ENCODE results near the gene EFNB3.

Gene EFNB3, protein sequence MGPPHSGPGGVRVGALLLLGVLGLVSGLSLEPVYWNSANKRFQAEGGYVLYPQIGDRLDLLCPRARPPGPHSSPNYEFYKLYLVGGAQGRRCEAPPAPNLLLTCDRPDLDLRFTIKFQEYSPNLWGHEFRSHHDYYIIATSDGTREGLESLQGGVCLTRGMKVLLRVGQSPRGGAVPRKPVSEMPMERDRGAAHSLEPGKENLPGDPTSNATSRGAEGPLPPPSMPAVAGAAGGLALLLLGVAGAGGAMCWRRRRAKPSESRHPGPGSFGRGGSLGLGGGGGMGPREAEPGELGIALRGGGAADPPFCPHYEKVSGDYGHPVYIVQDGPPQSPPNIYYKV

DNA sequence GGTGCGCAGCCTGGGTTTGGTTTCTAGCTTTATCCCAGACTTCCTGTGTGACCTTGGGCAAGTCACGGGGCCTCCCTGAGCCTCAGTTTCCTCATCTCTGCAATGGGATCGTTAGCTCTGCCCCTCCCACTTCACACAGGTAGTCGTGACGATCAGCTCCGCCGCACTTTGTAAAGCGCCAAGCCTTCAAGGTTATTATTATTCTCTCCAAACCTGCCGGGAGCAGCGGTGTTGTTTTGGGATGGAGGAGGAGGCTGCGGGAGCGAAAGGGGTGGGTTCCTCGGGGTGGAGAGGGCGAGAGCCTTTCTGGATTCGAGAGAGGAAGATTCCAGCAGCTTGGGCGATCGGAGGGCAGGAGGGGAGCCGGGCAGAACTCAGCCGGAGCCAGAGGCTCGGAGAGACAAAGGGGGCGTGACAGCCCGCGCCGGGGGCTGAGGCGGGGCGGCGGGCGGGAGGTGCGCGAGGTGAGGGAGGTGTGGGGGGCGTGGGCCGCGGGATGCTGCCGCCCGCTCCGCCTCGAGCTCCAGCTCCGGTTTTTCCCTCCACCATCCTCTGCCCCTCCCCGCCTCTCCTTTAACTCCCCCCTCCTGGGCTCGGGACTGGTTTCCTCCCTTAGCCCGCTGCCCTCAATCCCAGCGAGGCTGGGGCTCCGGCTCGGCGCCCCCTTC, at the start of gene EFNB3:
TSS of gene EFNB3 (plus strand) at position 602 of the 668 bp plus-strand sequence. CDS start 397 bp downstream, outside the sequence.
- no peak for DNase-seq (ENCODE audit: low read depth in 2 of 2)

DNA sequence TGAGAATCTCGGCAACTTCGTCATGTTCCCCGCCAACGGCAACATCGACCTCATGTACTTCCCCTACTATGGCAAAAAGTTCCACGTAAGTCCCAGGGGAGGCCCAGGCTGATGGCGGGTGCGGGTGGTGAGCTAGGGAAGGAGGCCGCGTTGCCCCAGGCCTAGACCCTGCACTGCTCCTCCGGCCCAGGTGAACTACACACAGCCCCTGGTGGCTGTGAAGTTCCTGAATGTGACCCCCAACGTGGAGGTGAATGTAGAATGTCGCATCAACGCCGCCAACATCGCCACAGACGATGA, 49.5 kb upstream of the EFNB3 start:
- no peak for DNase-seq (ENCODE audit: low read depth in 2 of 2)

DNA sequence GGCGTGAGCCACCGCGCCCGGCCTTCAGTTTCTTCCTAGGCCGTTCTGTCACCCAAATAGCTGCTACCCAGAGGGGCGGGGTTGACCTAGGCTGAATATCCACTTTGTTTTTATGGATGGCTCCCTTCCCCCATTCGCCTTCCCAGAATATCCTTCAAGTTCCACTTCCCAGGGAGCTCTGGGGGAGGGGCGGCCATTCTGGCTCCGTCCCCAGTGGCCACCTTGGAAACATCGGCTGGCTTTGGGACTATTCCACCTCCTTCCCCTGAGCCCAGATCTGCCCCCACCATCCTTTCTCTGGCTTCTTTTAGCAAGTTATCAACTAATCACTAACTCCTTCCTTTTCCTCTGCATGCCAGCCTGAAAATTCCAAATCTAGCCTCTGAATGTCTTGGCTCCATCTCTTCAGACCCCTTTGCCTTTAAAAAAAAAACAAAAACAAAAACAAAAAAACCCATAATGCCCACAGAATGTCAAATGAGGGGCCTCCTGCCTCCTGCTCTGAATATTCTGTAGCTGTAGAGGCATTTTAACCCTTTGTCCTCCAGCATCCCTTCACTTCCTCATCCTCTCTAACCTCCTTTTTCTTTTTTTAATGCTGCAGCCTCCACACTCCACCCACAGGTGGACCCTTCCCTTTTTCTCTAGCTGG, 47.9 kb upstream of the EFNB3 start:
- no peak for DNase-seq (ENCODE audit: low read depth in 2 of 2)

DNA sequence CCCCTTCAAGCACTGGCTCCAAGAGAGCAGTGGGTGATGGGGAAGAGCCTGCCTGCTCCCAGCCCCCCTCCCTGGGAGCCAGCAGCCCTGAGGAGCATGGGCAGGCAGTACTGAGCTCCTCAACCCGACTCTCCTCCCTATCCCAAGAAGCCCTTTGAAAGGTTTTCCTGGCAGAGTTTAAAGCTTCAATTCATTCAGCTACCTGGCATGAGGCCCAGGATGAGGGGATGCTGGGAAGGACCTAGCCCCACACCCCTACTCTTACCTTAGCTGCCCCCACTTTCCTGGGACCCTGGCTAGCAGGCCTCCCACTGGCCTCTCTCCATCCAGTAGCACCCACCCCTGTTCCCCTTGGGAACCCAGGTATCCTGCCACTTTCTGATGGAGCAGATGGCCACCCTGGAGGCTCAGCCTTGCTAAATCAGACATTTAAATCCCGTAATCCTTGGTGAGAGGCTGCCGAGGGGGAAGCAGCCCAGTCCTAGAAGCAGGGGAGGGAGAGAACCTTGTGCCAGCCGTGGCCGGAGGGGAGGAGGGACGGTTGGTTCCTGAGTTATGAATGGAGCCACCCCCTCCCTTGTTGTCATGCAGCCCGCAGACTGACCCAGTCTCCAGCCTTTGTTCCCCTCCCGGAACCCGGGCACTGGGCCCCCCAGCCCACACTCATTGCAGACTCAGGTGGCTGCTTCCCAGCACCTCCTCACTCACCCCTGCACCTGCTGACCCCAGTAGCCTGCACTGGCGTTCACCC, 37.2 kb upstream of the EFNB3 start:
- no peak for DNase-seq (ENCODE audit: low read depth in 2 of 2)

DNA sequence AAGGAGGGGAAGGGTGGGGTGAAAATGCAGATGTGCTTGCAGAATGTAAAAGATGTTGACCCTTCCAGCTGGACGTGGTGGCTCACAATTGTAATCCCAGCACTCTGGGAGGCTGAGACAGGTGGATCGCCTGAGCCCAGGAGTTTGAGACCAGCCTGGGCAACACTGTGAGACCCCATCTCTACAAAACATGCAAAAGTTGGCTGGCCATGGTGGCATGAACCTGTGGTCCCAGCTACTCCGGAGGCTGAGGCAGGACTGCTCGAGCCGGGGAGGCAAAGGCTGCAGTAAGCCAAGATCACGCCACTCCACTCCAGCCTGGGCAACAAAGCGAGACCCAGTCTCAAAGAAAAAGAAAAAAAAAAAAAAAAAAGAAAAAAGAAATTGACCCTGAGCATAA, 36.5 kb upstream of the EFNB3 start:
- DNase-seq (ENCODE audit: low read depth in 2 of 2), result no peak

DNA sequence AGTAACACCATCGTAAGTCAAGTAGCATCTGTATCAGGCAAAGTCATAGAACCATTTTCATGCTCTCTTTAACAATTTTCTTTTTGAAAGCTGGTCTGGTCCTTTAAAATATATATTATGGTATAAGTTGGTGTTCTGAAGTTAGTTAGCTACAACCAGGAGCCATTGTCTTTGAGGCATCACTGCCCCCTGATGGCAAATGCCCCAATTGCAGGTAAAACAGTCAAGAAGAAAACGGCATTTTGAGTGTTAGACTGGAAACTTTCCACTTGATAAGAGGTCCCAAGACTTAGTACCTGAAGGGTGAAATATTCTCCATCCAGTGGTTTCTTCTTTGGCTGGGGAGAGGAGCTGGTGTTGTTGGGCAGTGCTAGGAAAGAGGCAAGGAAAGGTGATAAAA, 31.8 kb upstream of the EFNB3 start:
- DNase-seq (ENCODE audit: low read depth in 2 of 2), result no peak

DNA sequence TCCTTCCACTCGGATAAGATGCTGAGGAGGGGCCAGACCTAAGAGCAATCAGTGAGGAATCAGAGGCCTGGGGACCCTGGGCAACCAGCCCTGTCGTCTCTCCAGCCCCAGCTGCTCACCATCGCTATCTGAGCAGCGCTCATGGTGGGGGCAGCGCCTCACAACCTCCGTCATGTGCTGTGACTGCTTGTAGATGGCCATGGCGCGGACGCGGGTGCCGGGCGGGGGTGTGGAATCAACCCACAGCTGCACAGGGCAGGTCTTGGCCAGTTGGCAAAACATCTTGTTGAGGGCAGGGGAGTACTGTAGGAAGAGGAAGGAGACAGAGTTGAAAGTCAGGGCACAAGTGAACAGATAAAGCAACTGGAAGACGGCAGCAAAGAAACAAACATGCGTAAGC, 30.1 kb upstream of the EFNB3 start:
- no peak for DNase-seq (ENCODE audit: low read depth in 2 of 2)

DNA sequence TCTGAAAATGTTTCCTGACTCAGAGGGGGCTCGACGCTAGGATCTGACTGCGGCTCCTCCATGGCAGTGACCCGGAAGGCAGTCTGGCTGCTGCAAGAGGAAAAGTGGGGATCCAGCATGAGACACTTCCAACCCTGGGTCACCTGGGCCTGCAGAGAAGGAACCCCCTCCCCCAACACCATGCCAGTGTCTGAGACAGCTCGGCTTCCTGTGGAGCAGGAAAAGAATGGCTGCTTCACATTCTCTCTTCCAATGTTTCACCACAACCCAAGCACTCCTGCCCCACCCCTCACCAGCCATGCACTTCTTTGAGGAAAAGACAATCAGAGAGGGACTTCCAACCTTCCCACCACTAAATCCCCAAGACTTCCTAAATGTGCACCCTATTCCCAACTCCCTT, 28.5 kb upstream of the EFNB3 start:
- no peak for DNase-seq (ENCODE audit: low read depth in 2 of 2)

DNA sequence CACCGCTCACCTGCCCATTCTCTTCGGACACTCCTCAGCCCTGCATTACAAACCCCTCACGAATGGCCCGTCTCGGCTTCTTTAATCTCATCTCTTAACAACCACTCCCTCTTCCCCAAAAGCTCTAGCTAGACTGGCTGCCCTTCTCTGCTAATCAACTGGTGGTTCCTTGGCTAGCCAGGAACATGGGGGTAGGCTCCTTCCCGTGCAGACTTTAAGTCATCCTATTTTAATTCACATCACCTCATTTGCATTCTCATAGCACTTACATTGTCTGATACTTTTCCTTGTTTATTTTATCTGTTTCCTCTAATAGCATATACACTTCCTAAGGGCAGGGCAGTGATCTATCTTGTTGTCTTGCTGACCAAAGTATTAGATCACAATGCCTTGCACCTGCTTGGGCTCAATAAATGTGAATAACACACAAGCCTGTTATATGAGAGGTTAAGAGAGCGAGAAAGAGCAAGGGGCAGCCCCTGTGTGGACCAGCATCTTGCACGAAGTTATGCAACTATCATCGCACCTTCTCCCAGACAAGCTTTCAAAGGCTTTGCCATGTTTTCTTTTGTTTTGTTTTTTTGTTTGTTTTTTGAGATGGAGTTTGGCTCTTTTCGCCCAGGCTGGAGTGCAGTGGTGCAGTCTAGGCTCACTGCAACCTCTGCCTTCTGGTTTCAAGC, 27.5 kb upstream of the EFNB3 start:
- DNase-seq (ENCODE audit: low read depth in 2 of 2), result no peak

DNA sequence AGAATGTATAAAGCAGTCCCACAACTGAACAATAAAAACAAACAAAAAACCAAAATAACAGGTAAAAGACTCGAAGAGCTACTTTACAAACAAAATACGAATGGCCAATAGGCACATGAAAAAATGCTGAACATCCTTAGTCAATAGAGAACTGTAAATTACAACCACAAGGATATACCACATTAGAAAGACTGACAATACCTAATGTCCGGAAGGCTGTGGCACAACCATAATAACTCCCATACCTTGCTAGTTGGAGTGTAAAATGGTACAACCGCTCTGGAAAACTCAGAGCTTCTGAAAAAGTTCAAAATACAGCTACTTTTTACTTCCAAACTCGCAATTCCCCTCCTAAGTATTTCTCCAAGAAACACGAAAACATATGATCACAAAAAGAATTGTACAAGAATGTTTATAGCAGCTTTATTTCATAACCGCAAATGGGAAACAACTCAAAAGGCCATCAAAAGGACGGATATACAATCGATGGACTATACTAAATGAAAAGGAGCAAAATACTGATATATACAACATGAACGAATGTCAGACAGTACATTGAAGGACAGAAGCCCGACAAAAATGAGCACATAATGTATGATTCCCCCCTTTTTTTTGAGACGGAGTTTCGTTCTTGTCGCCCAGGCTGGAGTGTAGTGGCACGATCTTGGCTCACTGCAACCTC, 20.0 kb upstream of the EFNB3 start:
- DNase-seq (ENCODE audit: low read depth in 2 of 2), result no peak

DNA sequence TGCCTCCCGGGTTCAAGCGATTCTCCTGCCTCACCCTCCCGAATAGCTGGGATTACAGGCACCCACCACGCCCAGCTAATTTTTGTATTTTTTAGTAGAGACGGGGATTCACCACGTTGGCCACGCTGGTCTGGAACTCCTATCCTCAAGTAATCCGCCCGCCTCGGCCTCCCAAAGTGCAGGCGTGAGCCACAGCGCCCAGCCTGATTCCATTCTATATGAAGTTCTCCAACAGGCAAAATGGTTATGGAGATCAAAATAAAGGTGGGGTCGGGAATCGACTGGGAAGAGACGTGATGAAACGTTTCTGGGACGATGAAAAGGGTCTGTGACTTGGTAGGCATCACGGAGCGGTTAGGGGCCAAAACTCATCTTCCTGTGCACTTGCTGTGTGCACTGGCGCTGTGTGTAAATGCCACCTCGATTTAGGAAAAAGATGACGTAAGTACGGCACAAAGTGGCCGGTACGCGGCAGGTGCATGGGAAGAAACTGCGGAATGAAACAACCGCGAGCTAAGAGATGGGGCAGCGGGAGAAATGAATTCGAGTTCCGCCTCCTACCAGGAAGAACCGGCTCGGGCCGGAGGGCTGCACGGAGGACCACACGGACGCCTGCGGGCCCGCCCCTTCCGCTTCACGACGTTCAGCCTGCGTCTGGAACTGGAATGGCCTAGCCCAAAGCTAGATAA, 19.3 kb upstream of the EFNB3 start:
- peak; percentile 75 to 80 for DNase-seq (ENCODE audit: low read depth in 2 of 2)

DNA sequence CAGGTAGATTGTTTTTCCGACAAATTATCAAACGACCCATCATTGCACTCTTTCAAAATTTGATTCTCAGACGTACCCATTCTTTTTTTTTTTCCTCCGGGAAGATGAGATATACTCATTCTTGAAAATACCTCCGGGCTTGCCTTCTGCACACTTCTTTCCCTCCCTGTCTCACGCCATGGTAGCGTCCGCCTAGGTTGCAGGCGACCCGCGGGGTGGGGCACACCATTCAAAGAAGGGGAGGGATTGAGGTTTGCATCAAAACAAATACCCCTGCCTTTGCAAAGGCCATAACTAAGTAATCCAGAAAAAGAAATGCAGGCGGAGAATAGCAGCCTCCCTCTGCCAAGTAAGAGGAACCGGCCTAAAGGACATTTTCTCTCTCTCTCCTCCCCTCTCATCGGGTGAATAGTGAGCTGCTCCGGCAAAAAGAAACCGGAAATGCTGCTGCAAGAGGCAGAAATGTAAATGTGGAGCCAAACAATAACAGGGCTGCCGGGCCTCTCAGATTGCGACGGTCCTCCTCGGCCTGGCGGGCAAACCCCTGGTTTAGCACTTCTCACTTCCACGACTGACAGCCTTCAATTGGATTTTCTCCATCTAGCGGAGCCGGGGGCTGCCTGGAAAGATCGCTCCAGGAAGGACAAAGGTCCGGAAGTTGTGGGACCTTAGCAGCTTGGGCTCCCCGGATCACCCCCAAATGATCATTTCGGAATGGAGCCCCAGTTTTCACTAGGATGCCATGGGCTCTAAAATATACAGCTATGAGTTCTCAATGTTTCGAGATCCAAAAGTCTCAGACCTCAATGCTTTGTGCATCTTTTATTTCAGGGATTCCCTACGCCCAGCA, 18.6 kb upstream of the EFNB3 start:
- DNase-seq (ENCODE audit: low read depth in 2 of 2), result peak; percentile 47 to 56

DNA sequence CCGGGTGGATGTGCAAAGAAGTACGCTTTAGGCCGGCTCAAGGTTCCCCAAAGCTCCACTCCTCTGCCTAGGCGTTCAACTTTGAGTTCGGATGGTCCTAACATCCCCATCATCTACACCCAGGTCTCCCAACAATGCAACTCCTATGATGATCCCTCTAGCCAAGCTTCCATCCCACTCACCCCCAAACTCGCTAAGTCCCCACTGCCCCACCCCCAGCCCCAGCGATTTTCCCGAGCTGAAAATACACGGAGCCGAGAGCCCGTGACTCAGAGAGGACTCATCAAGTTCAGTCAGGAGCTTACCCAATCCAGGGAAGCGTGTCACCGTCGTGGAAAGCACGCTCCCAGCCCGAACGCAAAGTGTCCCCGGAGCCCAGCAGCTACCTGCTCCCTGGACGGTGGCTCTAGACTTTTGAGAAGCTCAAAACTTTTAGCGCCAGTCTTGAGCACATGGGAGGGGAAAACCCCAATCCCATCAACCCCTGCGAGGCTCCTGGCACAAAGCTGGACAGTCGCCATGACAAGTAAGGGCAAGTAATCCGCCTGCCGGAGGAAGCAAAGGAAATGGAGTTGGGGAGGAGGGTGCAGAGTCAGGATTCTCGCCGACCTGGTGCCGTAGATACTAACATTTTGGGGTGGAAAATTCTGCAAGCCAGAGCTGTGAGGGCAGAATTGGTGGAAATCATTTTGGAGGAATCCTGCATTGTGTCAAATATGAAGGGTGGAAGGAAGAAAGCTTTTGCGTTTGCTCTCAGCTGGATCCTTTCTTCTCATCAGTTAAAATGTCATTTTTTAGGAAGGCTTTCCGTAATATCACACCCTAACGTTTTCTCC, 17.7 kb upstream of the EFNB3 start, which contains the start of gene TP53:
TSS of gene TP53 (minus strand) at position 419 of the 836 bp plus-strand sequence. CDS start 10,896 bp downstream, outside the sequence.
- peak; percentile 71 to 74 for DNase-seq (ENCODE audit: low read depth in 2 of 2)

DNA sequence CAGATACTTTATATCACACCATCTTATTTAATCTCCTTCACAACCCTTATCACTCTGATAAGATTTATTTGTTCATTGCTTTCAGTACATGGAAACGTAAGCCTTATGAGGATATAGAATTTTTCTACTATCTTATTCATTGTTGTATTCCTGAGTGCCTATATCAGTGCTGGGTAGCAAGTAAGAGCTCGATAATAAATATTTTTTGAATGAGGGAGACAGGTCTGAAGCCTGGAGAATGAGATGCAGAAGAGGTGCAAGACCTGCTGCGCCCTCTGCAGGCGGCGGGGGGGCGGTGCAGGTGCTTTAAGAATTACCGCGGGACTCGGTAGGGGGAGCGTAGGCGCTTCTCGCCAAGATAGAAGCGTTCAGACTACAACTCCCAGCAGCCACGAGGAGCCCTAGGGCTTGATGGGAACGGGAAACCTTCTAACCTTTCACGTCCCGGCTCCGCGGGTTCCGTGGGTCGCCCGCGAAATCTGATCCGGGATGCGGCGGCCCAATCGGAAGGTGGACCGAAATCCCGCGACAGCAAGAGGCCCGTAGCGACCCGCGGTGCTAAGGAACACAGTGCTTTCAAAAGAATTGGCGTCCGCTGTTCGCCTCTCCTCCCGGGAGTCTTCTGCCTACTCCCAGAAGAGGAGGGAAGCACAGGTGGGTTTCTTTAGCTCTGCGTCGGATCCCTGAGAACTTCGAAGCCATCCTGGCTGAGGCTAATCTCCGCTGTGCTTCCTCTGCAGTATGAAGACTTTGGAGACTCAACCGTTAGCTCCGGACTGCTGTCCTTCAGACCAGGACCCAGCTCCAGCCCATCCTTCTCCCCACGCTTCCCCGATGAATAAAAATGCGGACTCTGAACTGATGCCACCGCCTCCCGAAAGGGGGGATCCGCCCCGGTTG, 16.8 kb upstream of the EFNB3 start, which contains the start of gene WRAP53:
TSS of gene WRAP53 (plus strand) at position 570 of the 900 bp plus-strand sequence. CDS start at position 742, 172 bp downstream.
- peak; percentile 92 to 93 for DNase-seq (ENCODE audit: low read depth in 2 of 2)

DNA sequence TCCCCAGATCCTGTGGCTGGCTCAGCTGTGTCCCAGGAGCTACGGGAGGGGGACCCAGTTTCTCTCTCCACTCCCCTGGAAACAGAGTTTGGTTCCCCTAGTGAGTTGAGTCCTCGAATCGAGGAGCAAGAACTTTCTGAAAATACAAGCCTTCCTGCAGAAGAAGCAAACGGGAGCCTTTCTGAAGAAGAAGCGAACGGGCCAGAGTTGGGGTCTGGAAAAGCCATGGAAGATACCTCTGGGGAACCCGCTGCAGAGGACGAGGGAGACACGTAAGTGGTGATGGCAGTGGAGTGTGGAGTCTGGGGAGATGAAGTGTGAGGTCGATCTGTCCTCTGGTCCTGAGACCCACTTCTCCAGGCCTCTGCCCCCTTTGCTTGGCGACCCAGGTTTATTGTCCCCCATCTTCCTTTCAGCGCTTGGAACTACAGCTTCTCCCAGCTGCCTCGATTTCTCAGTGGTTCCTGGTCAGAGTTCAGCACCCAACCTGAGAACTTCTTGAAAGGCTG, 16.1 kb upstream of the EFNB3 start:
- DNase-seq (ENCODE audit: low read depth in 2 of 2), result no peak

DNA sequence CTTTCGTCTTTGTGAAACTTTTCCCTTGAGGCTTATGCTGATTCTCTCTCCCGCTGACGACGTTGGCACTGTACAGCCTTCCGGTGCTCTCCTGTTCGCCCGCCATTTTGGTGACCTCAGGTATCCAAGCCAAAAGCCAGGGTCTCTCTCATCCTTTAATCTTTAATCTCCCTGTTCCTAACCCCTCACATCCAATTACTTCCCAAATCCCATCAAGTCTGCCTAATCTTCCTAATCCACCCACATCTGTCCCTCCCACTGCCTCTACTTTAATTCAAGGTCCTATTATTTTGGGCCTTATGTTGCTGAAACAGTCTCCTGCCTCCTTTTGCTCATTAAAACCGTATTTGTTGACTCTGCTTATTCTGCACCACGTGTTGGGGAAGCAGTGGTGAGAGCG, 9.4 kb upstream of the EFNB3 start:
- no peak for DNase-seq (ENCODE audit: low read depth in 2 of 2)
